ENCODE results near the gene RXRA. TPM values are rescaled to one million over a fixed set of nuclear protein-coding genes. Genes with fewer than 3 reads are reported as not detected.

The RXRA gene
- total RNA-seq, 1 experiment from 2014 or later = 31.6 TPM

- H3K9me3 ChIP-seq (ENCODE audit: control insufficient read depth, insufficient read depth, low read depth, low read length) = no peaks in the 10 kb centered on the region
- ChIA-PET CTCF (no interaction called here), POLR2A (no interaction called here)
- H3K27ac ChIP-seq (ENCODE audit: low read length) = no peak overlapping the region
- DNase-seq (ENCODE audit: low read depth, low spot score) = no peak
- intact Hi-C loops (cut with micrococcal nuclease; ENCODE audit: unreplicated experiment) (no loop called here), in situ Hi-C loops (cut with HindIII; ENCODE audit: low pct_unique_long_range_greater_than_20kb, low sequenced_read_pairs) (no loop called here)
- no TSS peak for BruUV-seq (replicated peaks)
- H3K4me1 ChIP-seq (ENCODE audit: control insufficient read depth, insufficient read depth, low read length) = no peaks in the 10 kb centered on the region
- TF ChIP-seq, protein P1, sequence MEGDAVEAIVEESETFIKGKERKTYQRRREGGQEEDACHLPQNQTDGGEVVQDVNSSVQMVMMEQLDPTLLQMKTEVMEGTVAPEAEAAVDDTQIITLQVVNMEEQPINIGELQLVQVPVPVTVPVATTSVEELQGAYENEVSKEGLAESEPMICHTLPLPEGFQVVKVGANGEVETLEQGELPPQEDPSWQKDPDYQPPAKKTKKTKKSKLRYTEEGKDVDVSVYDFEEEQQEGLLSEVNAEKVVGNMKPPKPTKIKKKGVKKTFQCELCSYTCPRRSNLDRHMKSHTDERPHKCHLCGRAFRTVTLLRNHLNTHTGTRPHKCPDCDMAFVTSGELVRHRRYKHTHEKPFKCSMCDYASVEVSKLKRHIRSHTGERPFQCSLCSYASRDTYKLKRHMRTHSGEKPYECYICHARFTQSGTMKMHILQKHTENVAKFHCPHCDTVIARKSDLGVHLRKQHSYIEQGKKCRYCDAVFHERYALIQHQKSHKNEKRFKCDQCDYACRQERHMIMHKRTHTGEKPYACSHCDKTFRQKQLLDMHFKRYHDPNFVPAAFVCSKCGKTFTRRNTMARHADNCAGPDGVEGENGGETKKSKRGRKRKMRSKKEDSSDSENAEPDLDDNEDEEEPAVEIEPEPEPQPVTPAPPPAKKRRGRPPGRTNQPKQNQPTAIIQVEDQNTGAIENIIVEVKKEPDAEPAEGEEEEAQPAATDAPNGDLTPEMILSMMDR (IDR thresholded peaks at IDR 0.05) = no peak
- no peak for TF ChIP-seq POLR2AphosphoS5 (IDR thresholded peaks at IDR 0.05; ENCODE audit: low read depth, low read length)
- no peak for TF ChIP-seq TCF7L2 (IDR thresholded peaks at IDR 0.05; ENCODE audit: low read depth, low read length)
- TF ChIP-seq, protein P2, sequence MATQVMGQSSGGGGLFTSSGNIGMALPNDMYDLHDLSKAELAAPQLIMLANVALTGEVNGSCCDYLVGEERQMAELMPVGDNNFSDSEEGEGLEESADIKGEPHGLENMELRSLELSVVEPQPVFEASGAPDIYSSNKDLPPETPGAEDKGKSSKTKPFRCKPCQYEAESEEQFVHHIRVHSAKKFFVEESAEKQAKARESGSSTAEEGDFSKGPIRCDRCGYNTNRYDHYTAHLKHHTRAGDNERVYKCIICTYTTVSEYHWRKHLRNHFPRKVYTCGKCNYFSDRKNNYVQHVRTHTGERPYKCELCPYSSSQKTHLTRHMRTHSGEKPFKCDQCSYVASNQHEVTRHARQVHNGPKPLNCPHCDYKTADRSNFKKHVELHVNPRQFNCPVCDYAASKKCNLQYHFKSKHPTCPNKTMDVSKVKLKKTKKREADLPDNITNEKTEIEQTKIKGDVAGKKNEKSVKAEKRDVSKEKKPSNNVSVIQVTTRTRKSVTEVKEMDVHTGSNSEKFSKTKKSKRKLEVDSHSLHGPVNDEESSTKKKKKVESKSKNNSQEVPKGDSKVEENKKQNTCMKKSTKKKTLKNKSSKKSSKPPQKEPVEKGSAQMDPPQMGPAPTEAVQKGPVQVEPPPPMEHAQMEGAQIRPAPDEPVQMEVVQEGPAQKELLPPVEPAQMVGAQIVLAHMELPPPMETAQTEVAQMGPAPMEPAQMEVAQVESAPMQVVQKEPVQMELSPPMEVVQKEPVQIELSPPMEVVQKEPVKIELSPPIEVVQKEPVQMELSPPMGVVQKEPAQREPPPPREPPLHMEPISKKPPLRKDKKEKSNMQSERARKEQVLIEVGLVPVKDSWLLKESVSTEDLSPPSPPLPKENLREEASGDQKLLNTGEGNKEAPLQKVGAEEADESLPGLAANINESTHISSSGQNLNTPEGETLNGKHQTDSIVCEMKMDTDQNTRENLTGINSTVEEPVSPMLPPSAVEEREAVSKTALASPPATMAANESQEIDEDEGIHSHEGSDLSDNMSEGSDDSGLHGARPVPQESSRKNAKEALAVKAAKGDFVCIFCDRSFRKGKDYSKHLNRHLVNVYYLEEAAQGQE (IDR thresholded peaks at IDR 0.05; ENCODE audit: insufficient read depth in 1 of 2, low read depth in 2 of 2, low read length in 1 of 2) = no peak
- no peak for TF ChIP-seq SIN3A (IDR thresholded peaks at IDR 0.05; ENCODE audit: borderline replicate concordance, insufficient read depth, low read depth, low read length)
- ATAC-seq = no peak
- H3K27me3 ChIP-seq (ENCODE audit: control insufficient read depth, insufficient read depth, low read length) = no peaks in the 10 kb centered on the region
- H3K4me3 ChIP-seq (ENCODE audit: low read depth in 2 of 2, low read length in 2 of 2) = no peak overlapping the region
- H3K36me3 ChIP-seq (ENCODE audit: control insufficient read depth, insufficient read depth, low read length) = no peaks in the 10 kb centered on the region
Measured at GRCh38 chr9:134290603-134291451, 35.4 kb upstream of the RXRA start.

- Histone ChIP-seq H3K27ac (ENCODE audit: low read length) (no peak overlapping the region), H3K36me3 (ENCODE audit: control insufficient read depth, insufficient read depth, low read length) (no peaks in the 10 kb centered on the region), H3K4me1 (ENCODE audit: control insufficient read depth, insufficient read depth, low read length) (no peaks in the 10 kb centered on the region), H3K27me3 (ENCODE audit: control insufficient read depth, insufficient read depth, low read length) (no peaks in the 10 kb centered on the region), H3K9me3 (ENCODE audit: control insufficient read depth, insufficient read depth, low read depth, low read length) (no peaks in the 10 kb centered on the region), H3K4me3 (ENCODE audit: low read depth in 2 of 2, low read length in 2 of 2) (no peak overlapping the region)
- TF ChIP-seq SIN3A (IDR thresholded peaks at IDR 0.05; ENCODE audit: borderline replicate concordance, insufficient read depth, low read depth, low read length) (no peak), POLR2AphosphoS5 (IDR thresholded peaks at IDR 0.05; ENCODE audit: low read depth, low read length) (no peak), TCF7L2 (IDR thresholded peaks at IDR 0.05; ENCODE audit: low read depth, low read length) (no peak)
- TF ChIP-seq, protein P2 (IDR thresholded peaks at IDR 0.05; ENCODE audit: insufficient read depth in 1 of 2, low read depth in 2 of 2, low read length in 1 of 2) = no peak
- TF ChIP-seq, protein P1 (IDR thresholded peaks at IDR 0.05) = no peak
- CTCF ChIA-PET = no interaction called here
- no TSS peak for BruUV-seq (replicated peaks)
- in situ Hi-C loops (cut with HindIII; ENCODE audit: low pct_unique_long_range_greater_than_20kb, low sequenced_read_pairs) (no loop called here), intact Hi-C loops (cut with micrococcal nuclease; ENCODE audit: unreplicated experiment) (no loop called here)
- POLR2A ChIA-PET = no interaction called here
- ATAC-seq (no peak), DNase-seq (ENCODE audit: low read depth, low spot score) (no peak)
Measured at GRCh38 chr9:134291452-134291881, 34.8 kb upstream of the RXRA start.

All from Panc1 (cell line).